Lower leg skin (tissue), 3 donors: ENCODE results near the gene JAK2.

Source experiments
- CTCF ChIP-seq, 3 donors: fragments of 450-650 bp; IDR thresholded peaks; one replicate each; pipeline ENCODE4 v1.5.1; 2016; ENCODE audit warnings: antibody characterized with exemption in 3 of 3, mild to moderate bottlenecking in 3 of 3, moderate library complexity in 2 of 3
- POLR2A ChIP-seq, 2 donors: fragments of 450-650 bp; IDR thresholded peaks; one replicate each; pipeline ENCODE4 v1.6.1; 2016 to 2017; ENCODE audit warnings: antibody characterized with exemption in 2 of 2, mild to moderate bottlenecking in 1 of 2, moderate library complexity in 1 of 2

GRCh38 chr9:4992872-4993271, 7.8 kb downstream of the JAK2 start:
- TF ChIP-seq CTCF (IDR thresholded peaks at IDR 0.05) = no peak
- TF ChIP-seq POLR2A (IDR thresholded peaks at IDR 0.05) = no peak
